Daoy (cell line): Measurements from ENCODE around the gene TYK2. TPM values are rescaled to one million over a fixed set of nuclear protein-coding genes. Genes with fewer than 3 reads are reported as not detected.
"Not testable (repeated sequence)": the region's sequence is repeated elsewhere in the genome, so short reads cannot be mapped to it uniquely, and the experiment has no call there.

Source experiments
- DNase-seq: peaks from one replicate; pipeline ENCODE4 v3.0.0-alpha.2; 2015; ENCODE audit warnings: low read depth
- total RNA-seq: library from RNA; depleted of rRNA; stranded (reverse); fragments of >200 nt; shearing (Covaris generic); gene quantifications from 2 replicates; pipeline ENCODE4 v1.2.3, GENCODE V29; 2014

Gene TYK2
- total RNA-seq, 1 experiment from 2014 or later: 46.6 TPM

GRCh38 chr19:10408511-10409283 lies 28.3 kb upstream of the TYK2 start:
- DNase-seq: no peak

GRCh38 chr19:10407096-10407495 lies 26.7 kb upstream of the TYK2 start:
- DNase-seq: no peak

GRCh38 chr19:10406191-10406590 lies 25.8 kb upstream of the TYK2 start:
- no peak for DNase-seq

- DNase-seq: no peak
Observed at GRCh38 chr19:10404888-10405820, 24.8 kb upstream of the TYK2 start.

GRCh38 chr19:10403137-10404021 lies 23.0 kb upstream of the TYK2 start, which contains the start of gene CDC37:
Gene CDC37, minus strand, starts transcription at chr19:10403542. Its CDS starts 63 bp downstream, at chr19:10403479.
- peak; percentile 98 for DNase-seq

GRCh38 chr19:10402441-10403038 lies 22.2 kb upstream of the TYK2 start:
- DNase-seq: peak; percentile 70

GRCh38 chr19:10399878-10400277 lies 19.5 kb upstream of the TYK2 start:
- no peak for DNase-seq

- DNase-seq: not testable (repeated sequence)
Observed at GRCh38 chr19:10399340-10399739, 19.0 kb upstream of the TYK2 start.

GRCh38 chr19:10398819-10399218 lies 18.4 kb upstream of the TYK2 start:
- DNase-seq: no peak

GRCh38 chr19:10395917-10396316 lies 15.5 kb upstream of the TYK2 start:
- DNase-seq: no peak

- no peak for DNase-seq
Observed at GRCh38 chr19:10395436-10395835, 15.1 kb upstream of the TYK2 start.

- DNase-seq: no peak
Observed at GRCh38 chr19:10395003-10395402, 14.6 kb upstream of the TYK2 start.

- no peak for DNase-seq
Observed at GRCh38 chr19:10393137-10393536, 12.8 kb upstream of the TYK2 start.

GRCh38 chr19:10392120-10392519 lies 11.7 kb upstream of the TYK2 start:
- DNase-seq: no peak

GRCh38 chr19:10390652-10391286 lies 10.4 kb upstream of the TYK2 start:
- DNase-seq: peak; percentile 76

- no peak for DNase-seq
Observed at GRCh38 chr19:10389863-10390262, 9.5 kb upstream of the TYK2 start.

GRCh38 chr19:10388957-10389356 lies 8.6 kb upstream of the TYK2 start:
- DNase-seq: peak; percentile 83

GRCh38 chr19:10384580-10384979 lies 4.2 kb upstream of the TYK2 start:
- no peak for DNase-seq

GRCh38 chr19:10383223-10383499 lies 2.8 kb upstream of the TYK2 start:
- DNase-seq: not testable (repeated sequence)

- DNase-seq: no peak
Observed at GRCh38 chr19:10379880-10380312, 476 bp downstream of the TYK2 start.

- DNase-seq: no peak
Observed at GRCh38 chr19:10378124-10378523, 2.2 kb downstream of the TYK2 start.
